MM.1S (cell line): ENCODE measurements around the gene ZFX.

Source experiments
- DNase-seq: peaks from one replicate; pipeline ENCODE4 v3.0.0-alpha.2; 2015
- H2AFZ ChIP-seq: fragments of 300-600 bp; sonication (generic); 2 replicates; pipeline ENCODE4 v1.6.0; 2016; ENCODE audit warnings: antibody characterized with exemption, low read length
- H3F3A ChIP-seq: fragments of 300-600 bp; sonication (generic); 2 replicates; pipeline ENCODE4 v1.6.1; 2016; ENCODE audit warnings: mild to moderate bottlenecking, antibody characterized with exemption, low read length, moderate library complexity, mixed read lengths; ENCODE audit not compliant: insufficient read depth
- H3K27ac ChIP-seq: fragments of 300-600 bp; sonication (generic); 2 replicates; pipeline ENCODE4 v1.5.1; 2016; ENCODE audit warnings: mild to moderate bottlenecking, low read length
- H3K27me3 ChIP-seq: fragments of 300-600 bp; sonication (generic); replicated peaks from 2 replicates; pipeline ENCODE4 v1.6.0; 2016; ENCODE audit warnings: low read length; ENCODE audit not compliant: insufficient read depth
- H3K36me3 ChIP-seq: fragments of 300-600 bp; sonication (generic); replicated peaks from 2 replicates; pipeline ENCODE4 v1.6.1; 2016; ENCODE audit warnings: mild to moderate bottlenecking, low read length, mixed read lengths; ENCODE audit not compliant: insufficient read depth
- H3K4me1 ChIP-seq: fragments of 300-600 bp; sonication (generic); 2 replicates; pipeline ENCODE4 v1.6.1; 2016; ENCODE audit warnings: low read length, mixed read lengths
- H3K4me2 ChIP-seq: fragments of 300-600 bp; sonication (generic); 2 replicates; pipeline ENCODE4 v1.6.0; 2016; ENCODE audit warnings: low read depth, low read length
- H3K4me3 ChIP-seq: fragments of 300-600 bp; sonication (generic); 2 replicates; pipeline ENCODE4 v1.5.1; 2016; ENCODE audit warnings: low read length, mixed read lengths
- H3K79me2 ChIP-seq: fragments of 300-600 bp; sonication (generic); 2 replicates; pipeline ENCODE4 v1.6.1; 2016; ENCODE audit warnings: mixed run types, low read length, mixed read lengths
- H3K9ac ChIP-seq: fragments of 300-600 bp; sonication (generic); 2 replicates; pipeline ENCODE4 v1.6.1; 2016; ENCODE audit warnings: low read length, mixed read lengths
- H3K9me2 ChIP-seq: fragments of 300-600 bp; sonication (generic); replicated peaks from 2 replicates; pipeline ENCODE4 v1.6.1; 2016; ENCODE audit warnings: mild to moderate bottlenecking, low read length, mixed read lengths; ENCODE audit not compliant: insufficient read depth
- H3K9me3 ChIP-seq: fragments of 300-600 bp; sonication (generic); replicated peaks from 2 replicates; pipeline ENCODE4 v1.6.1; 2016; ENCODE audit warnings: mild to moderate bottlenecking, low read length, mixed read lengths; ENCODE audit not compliant: insufficient read depth
- H4K20me1 ChIP-seq: fragments of 300-600 bp; sonication (generic); 2 replicates; pipeline ENCODE4 v1.6.1; 2016; ENCODE audit warnings: mild to moderate bottlenecking, low read length, moderate library complexity, mixed read lengths; ENCODE audit not compliant: insufficient read depth
- EZH2 ChIP-seq: fragments of 300-600 bp; sonication (generic); optimal IDR thresholded peaks from 2 replicates; pipeline ENCODE3; 2017; ENCODE audit warnings: low read depth, mild to moderate bottlenecking, antibody characterized with exemption, low read length, mixed read lengths
- EZH2phosphoT487 ChIP-seq: fragments of 300-600 bp; sonication (generic); IDR thresholded peaks from 2 replicates; pipeline ENCODE4 v1.6.1; 2018; ENCODE audit warnings: antibody characterized with exemption, low read length
- TF ChIP-seq, protein P1 (sequence below): fragments of 300-600 bp; sonication (generic); IDR thresholded peaks from 2 replicates; pipeline ENCODE4 v1.5.1; 2016; ENCODE audit warnings: antibody characterized with exemption, low read length, mixed read lengths

ZFX gene

DNA sequence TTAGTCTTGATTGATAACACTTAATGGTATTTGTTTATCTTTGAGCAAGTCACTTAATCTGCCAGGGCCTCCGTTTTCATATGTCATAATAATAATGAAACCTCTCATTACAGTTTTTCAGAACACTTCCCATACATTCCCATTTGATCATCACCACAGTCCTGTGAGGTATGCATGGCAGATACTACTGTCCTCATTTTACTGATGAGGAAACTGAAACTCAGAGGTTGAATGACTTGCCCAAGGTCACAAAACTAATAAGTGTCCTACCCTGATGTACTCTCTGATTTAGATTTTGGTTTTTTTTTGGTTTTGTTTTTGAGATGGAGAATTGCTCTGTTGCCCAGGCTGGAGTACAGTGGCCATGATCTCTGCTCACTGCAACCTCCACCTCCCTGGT lies 25.7 kb downstream of the ZFX start:
- Histone ChIP-seq H3K4me1 (no peaks in the 10 kb centered on the region), H2AFZ (no peak overlapping the region), H3K9ac (no peak overlapping the region), H3K4me3 (no peak overlapping the region), H3K27ac (no peak overlapping the region), H4K20me1 (no peaks in the 10 kb centered on the region), H3K27me3 (no peaks in the 10 kb centered on the region), H3K79me2 (peaks cover 75% of the 10 kb centered on the region), H3F3A (no peaks in the 10 kb centered on the region), H3K9me3 (no peaks in the 10 kb centered on the region), H3K4me2 (no peak overlapping the region), H3K9me2 (no peaks in the 10 kb centered on the region), H3K36me3 (0 out of 2 replicates have a peak, but pooled peaks cover 3% of the 10 kb centered on the region)
- TF ChIP-seq EZH2phosphoT487 (no peak), EZH2 (no peak)
- TF ChIP-seq, protein P1, sequence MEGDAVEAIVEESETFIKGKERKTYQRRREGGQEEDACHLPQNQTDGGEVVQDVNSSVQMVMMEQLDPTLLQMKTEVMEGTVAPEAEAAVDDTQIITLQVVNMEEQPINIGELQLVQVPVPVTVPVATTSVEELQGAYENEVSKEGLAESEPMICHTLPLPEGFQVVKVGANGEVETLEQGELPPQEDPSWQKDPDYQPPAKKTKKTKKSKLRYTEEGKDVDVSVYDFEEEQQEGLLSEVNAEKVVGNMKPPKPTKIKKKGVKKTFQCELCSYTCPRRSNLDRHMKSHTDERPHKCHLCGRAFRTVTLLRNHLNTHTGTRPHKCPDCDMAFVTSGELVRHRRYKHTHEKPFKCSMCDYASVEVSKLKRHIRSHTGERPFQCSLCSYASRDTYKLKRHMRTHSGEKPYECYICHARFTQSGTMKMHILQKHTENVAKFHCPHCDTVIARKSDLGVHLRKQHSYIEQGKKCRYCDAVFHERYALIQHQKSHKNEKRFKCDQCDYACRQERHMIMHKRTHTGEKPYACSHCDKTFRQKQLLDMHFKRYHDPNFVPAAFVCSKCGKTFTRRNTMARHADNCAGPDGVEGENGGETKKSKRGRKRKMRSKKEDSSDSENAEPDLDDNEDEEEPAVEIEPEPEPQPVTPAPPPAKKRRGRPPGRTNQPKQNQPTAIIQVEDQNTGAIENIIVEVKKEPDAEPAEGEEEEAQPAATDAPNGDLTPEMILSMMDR: no peak
- DNase-seq: no peak

- Histone ChIP-seq H4K20me1 (no peaks in the 10 kb centered on the region; the same call in 1 of the 2 replicates), H3F3A (no peaks in the 10 kb centered on the region), H3K9ac (no peak overlapping the region), H3K9me3 (no peaks in the 10 kb centered on the region), H3K79me2 (peaks cover 75% of the 10 kb centered on the region), H2AFZ (no peak overlapping the region), H3K9me2 (no peaks in the 10 kb centered on the region), H3K4me3 (no peak overlapping the region), H3K27me3 (no peaks in the 10 kb centered on the region), H3K4me2 (no peak overlapping the region), H3K36me3 (0 out of 2 replicates have a peak, but pooled peaks cover under 1% of the 10 kb centered on the region), H3K27ac (no peak overlapping the region), H3K4me1 (no peaks in the 10 kb centered on the region)
- TF ChIP-seq EZH2phosphoT487 (no peak), EZH2 (no peak)
- TF ChIP-seq, protein P1: no peak
- DNase-seq: no peak
These were observed 28.9 kb downstream of the ZFX start for GRCh38 chrX:24178441-24178840.

DNA sequence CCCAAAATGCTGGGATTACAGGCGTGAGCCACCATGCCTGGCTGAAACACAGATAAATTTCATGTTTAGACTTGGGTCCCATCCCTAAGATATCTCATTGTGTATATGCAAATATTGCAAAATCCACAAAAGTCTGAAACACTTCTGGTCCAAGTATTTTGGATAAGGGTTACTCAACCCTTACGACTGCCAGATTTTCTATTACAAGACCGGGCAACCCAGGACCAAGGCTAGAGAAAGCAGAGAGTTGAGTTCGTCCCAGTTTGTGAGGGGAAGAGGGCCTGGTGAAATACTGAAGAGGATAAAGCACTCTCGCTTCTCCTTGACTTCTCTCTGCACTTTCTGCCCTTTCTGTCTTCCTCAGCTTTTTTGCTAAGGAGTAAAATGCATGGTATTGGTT lies 34.5 kb downstream of the ZFX start:
- H3K4me2 ChIP-seq: no peak overlapping the region
- no peak overlapping the region for H2AFZ ChIP-seq
- H3F3A ChIP-seq: no peaks in the 10 kb centered on the region
- no peaks in the 10 kb centered on the region; the same call in 1 of the 2 replicates for H4K20me1 ChIP-seq
- H3K36me3 ChIP-seq: no peaks in the 10 kb centered on the region; the same call in 1 of the 2 replicates
- H3K9me3 ChIP-seq: no peaks in the 10 kb centered on the region
- H3K4me3 ChIP-seq: no peak overlapping the region
- no peaks in the 10 kb centered on the region for H3K9me2 ChIP-seq
- peaks cover 94% of the 10 kb centered on the region for H3K79me2 ChIP-seq
- no peak overlapping the region for H3K9ac ChIP-seq
- H3K27me3 ChIP-seq: no peaks in the 10 kb centered on the region
- DNase-seq: no peak
- H3K27ac ChIP-seq: no peak overlapping the region
- H3K4me1 ChIP-seq: no peaks in the 10 kb centered on the region
- TF ChIP-seq EZH2phosphoT487: no peak
- no peak for TF ChIP-seq EZH2
- TF ChIP-seq, protein P1: no peak

DNA sequence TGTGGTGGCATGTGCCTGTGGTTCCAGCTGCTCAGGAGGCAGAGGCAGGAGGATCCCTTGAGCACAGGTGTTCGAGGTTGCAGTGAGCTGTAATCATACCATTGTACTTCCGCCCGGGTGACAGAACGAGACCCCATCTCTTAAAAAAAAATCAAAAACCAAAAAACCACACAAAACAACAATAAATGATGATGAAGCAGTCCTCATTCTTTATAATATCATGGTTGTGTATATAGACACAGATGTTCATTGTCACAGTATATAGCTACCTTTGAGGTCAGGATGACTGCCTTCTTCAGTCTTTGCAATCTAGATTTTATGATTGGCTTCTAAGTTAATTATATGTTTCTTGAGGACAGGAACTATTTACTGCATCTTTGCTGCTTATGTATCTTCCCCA lies 37.0 kb downstream of the ZFX start:
- no peak for DNase-seq
- Histone ChIP-seq H4K20me1 (no peaks in the 10 kb centered on the region; the same call in 1 of the 2 replicates), H3K79me2 (peaks cover 94% of the 10 kb centered on the region), H3K9me3 (no peaks in the 10 kb centered on the region), H3K4me1 (no peaks in the 10 kb centered on the region), H3K9me2 (no peaks in the 10 kb centered on the region), H3K9ac (no peak overlapping the region), H3K36me3 (no peaks in the 10 kb centered on the region; the same call in 1 of the 2 replicates), H3F3A (no peaks in the 10 kb centered on the region), H2AFZ (no peak overlapping the region), H3K4me3 (no peak overlapping the region), H3K4me2 (no peak overlapping the region), H3K27me3 (no peaks in the 10 kb centered on the region), H3K27ac (no peak overlapping the region)
- TF ChIP-seq, protein P1: no peak
- no peak for TF ChIP-seq EZH2
- no peak for TF ChIP-seq EZH2phosphoT487
